Uterus (tissue), 4 donors: Measurements from ENCODE around the gene PRSS21. TPM values are rescaled to one million over a fixed set of nuclear protein-coding genes. Genes with fewer than 3 reads are reported as not detected.

Experiments
- DNase-seq, 2 donors: peaks; one replicate each; pipeline ENCODE4 v3.0.0-alpha.2; 2019 to 2020
- H3K27ac ChIP-seq, 2 donors: fragments of 200-600 bp; sonication (generic); 1 replicate in 1 of 2; 2 replicates in 1 of 2; pipeline ENCODE4 v1.5.1; 2016 to 2018
- H3K27me3 ChIP-seq, 2 donors: fragments of 200-600 bp; sonication (generic); one replicate each; pipeline ENCODE4 v1.5.1; 2018 to 2019; ENCODE audit warnings: control low read depth in 1 of 2
- H3K36me3 ChIP-seq, 2 donors: fragments of 200-600 bp; sonication (generic); one replicate each; pipeline ENCODE4 v1.5.1; 2019; ENCODE audit warnings: control low read depth in 1 of 2
- H3K4me1 ChIP-seq, 2 donors: fragments of 200-600 bp; sonication (generic); one replicate each; pipeline ENCODE4 v1.5.1; 2018 to 2019; ENCODE audit warnings: control low read depth in 1 of 2
- H3K4me3 ChIP-seq, 2 donors: fragments of 200-600 bp; sonication (generic); 1 replicate in 1 of 2; 2 replicates in 1 of 2; pipeline ENCODE4 v1.5.1; 2018 to 2019; ENCODE audit warnings: mild to moderate bottlenecking in 1 of 2
- H3K9me3 ChIP-seq, 2 donors: fragments of 200-600 bp; sonication (generic); one replicate each; pipeline ENCODE4 v1.5.1; 2019; ENCODE audit warnings: control low read depth in 1 of 2
- POLR2A ChIP-seq, 2 donors: fragments of 450-650 bp; IDR thresholded peaks; one replicate each; pipeline ENCODE4 v1.6.1; 2016; ENCODE audit warnings: antibody characterized with exemption in 2 of 2, mild to moderate bottlenecking in 1 of 2, moderate library complexity in 1 of 2
- intact Hi-C: fragments of 100-400 bp; cut with DNase I; formaldehyde crosslinking; loops from one replicate; pipeline ENCODE4 v1.15.1; 2023; ENCODE audit warnings: low total_unique reads
- total RNA-seq, 4 donors: library from RNA; depleted of rRNA in 3 of 4; stranded (reverse); fragments of >200 nt in 3 of 4; gene quantifications; one replicate each; pipeline versions ENCODE4 v1.1.0 to v1.2.4, GENCODE V29; 2014 to 2023
- TF ChIP-seq, protein P1 (sequence below), 4 experiments: fragments of 200-600 bp in 2 of 4; fragments of 450-650 bp in 2 of 4; sonication (generic) in 2 of 4; IDR thresholded peaks; one replicate each; pipeline ENCODE4 v1.5.1; 2016 to 2019; ENCODE audit warnings: antibody characterized with exemption in 4 of 4, mild to moderate bottlenecking in 2 of 4, moderate library complexity in 1 of 4
- donor health status: DM: yes; HTN: yes; CAD: no.

Gene PRSS21
- total RNA-seq, 4 donors from 2014 or later = not detected

GRCh38 chr16:2790631-2791030 lies 26.4 kb upstream of the PRSS21 start:
- TF ChIP-seq, protein P1, sequence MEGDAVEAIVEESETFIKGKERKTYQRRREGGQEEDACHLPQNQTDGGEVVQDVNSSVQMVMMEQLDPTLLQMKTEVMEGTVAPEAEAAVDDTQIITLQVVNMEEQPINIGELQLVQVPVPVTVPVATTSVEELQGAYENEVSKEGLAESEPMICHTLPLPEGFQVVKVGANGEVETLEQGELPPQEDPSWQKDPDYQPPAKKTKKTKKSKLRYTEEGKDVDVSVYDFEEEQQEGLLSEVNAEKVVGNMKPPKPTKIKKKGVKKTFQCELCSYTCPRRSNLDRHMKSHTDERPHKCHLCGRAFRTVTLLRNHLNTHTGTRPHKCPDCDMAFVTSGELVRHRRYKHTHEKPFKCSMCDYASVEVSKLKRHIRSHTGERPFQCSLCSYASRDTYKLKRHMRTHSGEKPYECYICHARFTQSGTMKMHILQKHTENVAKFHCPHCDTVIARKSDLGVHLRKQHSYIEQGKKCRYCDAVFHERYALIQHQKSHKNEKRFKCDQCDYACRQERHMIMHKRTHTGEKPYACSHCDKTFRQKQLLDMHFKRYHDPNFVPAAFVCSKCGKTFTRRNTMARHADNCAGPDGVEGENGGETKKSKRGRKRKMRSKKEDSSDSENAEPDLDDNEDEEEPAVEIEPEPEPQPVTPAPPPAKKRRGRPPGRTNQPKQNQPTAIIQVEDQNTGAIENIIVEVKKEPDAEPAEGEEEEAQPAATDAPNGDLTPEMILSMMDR (IDR thresholded peaks at IDR 0.05) = no peak
- no peak for TF ChIP-seq POLR2A (IDR thresholded peaks at IDR 0.05)
- intact Hi-C loops = no loop called here
- peaks cover 3 to 20% of the 10 kb centered on the region in 2 donors for H3K27me3 ChIP-seq

GRCh38 chr16:2791174-2791573 lies 25.9 kb upstream of the PRSS21 start:
- no peak overlapping the region for H3K27ac ChIP-seq
- H3K36me3 ChIP-seq = no peaks in the 10 kb centered on the region
- TF ChIP-seq POLR2A (IDR thresholded peaks at IDR 0.05) = no peak
- TF ChIP-seq, protein P1 (IDR thresholded peaks at IDR 0.05) = no peak
- no peak overlapping the region for H3K4me3 ChIP-seq
- peaks cover 0 to 14% of the 10 kb centered on the region in 2 donors for H3K27me3 ChIP-seq
- H3K4me1 ChIP-seq = no peaks in the 10 kb centered on the region
- no peak for DNase-seq
- no peaks in the 10 kb centered on the region for H3K9me3 ChIP-seq
- intact Hi-C loops = no loop called here

More at GRCh38 chr16:2790631-2791030, 26.4 kb upstream of the PRSS21 start:
- Histone ChIP-seq H3K9me3 (no peaks in the 10 kb centered on the region), H3K4me1 (no peaks in the 10 kb centered on the region), H3K27ac (no peak overlapping the region), H3K36me3 (no peaks in the 10 kb centered on the region), H3K4me3 (no peak overlapping the region)
- no peak for DNase-seq

GRCh38 chr16:2792940-2793339 lies 24.1 kb upstream of the PRSS21 start:
- H3K9me3 ChIP-seq = no peaks in the 10 kb centered on the region
- H3K27me3 ChIP-seq = peaks cover 0 to 4% of the 10 kb centered on the region in 2 donors
- intact Hi-C loops = no loop called here

DNA sequence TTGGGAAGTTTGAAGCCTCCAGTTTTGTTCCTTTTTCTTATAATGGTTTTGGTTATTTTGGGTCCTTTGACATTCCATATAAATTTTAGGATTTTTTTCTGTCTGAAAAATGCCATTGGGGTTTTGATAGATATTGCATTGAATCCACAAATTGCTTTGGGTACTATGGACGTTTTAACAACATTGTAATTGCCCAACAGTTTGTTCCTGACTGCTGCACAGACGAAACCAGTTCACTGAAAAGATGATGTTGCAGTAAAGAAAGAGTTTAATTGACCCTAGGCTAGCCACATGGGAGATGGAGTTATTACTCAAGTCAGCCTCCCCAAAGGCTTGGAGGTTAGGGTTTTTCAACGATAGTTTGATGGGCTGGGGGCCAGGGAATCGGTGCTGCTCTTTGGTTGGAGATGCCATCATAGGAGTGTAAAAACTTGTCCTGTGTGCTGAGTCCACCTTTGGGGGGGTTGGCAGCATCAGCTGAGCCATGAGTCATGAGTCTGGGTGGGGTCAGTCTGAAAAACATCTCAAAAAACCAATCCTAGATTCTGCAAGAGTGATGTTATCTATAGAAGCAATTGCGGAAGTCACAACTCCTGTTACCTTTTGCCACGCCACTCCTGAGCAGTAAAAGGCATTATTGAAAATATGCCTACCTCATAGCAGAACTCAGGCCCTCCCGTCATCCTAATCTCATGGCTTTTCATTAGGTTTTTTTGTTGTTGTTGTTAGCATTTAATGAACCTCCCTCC lies 21.5 kb upstream of the PRSS21 start:
- no peaks in the 10 kb centered on the region for H3K27me3 ChIP-seq
- H3K4me3 ChIP-seq = no peak overlapping the region
- H3K4me1 ChIP-seq = no peaks in the 10 kb centered on the region
- intact Hi-C loops = no loop called here
- no peak for DNase-seq
- no peaks in the 10 kb centered on the region for H3K9me3 ChIP-seq
- H3K27ac ChIP-seq = no peak overlapping the region
- TF ChIP-seq, protein P1 (IDR thresholded peaks at IDR 0.05) = no peak
- TF ChIP-seq POLR2A (IDR thresholded peaks at IDR 0.05) = no peak
- no peaks in the 10 kb centered on the region for H3K36me3 ChIP-seq

More at GRCh38 chr16:2792940-2793339, 24.1 kb upstream of the PRSS21 start:
- TF ChIP-seq, protein P1 (IDR thresholded peaks at IDR 0.05) = no peak
- TF ChIP-seq POLR2A (IDR thresholded peaks at IDR 0.05) = no peak
- Histone ChIP-seq H3K4me1 (no peaks in the 10 kb centered on the region), H3K4me3 (no peak overlapping the region), H3K36me3 (no peaks in the 10 kb centered on the region), H3K27ac (no peak overlapping the region)
- no peak for DNase-seq

DNA sequence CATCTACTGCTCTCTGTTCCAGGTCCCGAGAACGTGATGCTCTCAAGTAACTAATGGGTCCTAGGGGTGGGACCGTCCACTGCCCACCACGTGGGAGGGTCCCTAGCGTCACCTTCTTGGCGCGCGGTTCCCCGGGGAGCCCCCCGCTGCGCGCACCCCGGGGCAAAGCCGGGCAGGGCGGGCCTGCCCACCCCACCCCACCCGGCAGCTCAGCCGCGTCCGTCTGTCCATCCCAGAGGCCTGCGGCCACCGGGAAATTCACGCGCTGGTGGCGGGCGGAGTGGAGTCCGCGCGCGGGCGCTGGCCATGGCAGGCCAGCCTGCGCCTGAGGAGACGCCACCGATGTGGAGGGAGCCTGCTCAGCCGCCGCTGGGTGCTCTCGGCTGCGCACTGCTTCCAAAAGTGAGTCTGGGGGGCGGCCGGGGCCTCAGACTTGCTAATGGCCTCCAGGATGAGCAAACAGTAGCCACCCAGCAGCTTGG lies 18.3 kb upstream of the PRSS21 start:
- no peak for DNase-seq
- Histone ChIP-seq H3K4me1 (no peaks in the 10 kb centered on the region), H3K27ac (no peak overlapping the region), H3K27me3 (no peaks in the 10 kb centered on the region), H3K4me3 (no peak overlapping the region), H3K9me3 (peaks cover 0 to 4% of the 10 kb centered on the region in 2 donors), H3K36me3 (no peaks in the 10 kb centered on the region)
- intact Hi-C loops = no loop called here
- TF ChIP-seq, protein P1 (IDR thresholded peaks at IDR 0.05) = no peak
- TF ChIP-seq POLR2A (IDR thresholded peaks at IDR 0.05) = no peak
